ENCODE results near the gene DOCK4.

GRCh38 chr7:111834367-111834766, 371.8 kb downstream of the DOCK4 start:
- TF ChIP-seq EZH2 (IDR thresholded peaks at IDR 0.05; ENCODE audit: insufficient read depth, low read length), result no peak
- TF ChIP-seq CTCF (IDR thresholded peaks at IDR 0.05; ENCODE audit: insufficient read depth, low read depth, low read length), result no peak
